Measurements from ENCODE around the gene FXYD3.

Gene FXYD3

DNA sequence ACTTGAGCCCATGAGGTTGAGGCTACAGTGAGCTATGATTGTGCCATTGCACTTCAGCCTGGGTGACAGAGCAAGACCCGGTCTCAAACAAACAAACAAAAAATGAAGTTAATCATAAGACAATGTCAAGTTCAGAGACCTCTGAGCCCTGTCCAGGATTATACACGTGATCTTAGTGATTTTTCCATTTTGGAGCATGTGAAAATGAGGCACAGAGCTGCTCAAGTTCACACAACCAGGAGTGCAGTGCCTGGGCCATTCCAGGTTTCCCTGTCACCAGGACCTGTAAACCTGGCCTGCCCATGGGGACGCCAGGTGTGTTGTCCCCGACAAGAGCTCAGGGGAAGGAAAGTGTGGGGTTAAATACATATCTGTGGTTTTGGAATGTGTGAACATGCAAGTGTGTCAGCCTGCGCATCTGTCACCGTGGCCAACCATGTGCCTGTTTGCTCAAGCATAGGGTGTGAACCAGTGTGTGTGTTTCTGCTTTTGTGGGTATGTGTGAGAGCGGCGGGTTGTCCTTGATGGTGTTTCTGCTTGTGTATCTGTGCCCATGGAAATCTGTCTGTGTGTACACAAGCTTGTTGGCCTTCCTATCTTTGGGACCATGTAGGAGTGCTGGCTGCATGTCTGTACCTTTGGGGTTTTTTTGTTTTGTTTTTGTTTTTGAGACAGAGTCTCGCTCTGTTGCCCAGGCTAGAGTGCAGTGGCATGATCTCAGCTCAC, 21.5 kb downstream of the FXYD3 start:
- Histone ChIP-seq H3K4me1 (ENCODE audit: low read length) (peaks cover 8% of the 10 kb centered on the region), H3K36me3 (replicated peaks; ENCODE audit: low read depth, low read length) (no peaks in the 10 kb centered on the region)
- TF ChIP-seq, protein P1, sequence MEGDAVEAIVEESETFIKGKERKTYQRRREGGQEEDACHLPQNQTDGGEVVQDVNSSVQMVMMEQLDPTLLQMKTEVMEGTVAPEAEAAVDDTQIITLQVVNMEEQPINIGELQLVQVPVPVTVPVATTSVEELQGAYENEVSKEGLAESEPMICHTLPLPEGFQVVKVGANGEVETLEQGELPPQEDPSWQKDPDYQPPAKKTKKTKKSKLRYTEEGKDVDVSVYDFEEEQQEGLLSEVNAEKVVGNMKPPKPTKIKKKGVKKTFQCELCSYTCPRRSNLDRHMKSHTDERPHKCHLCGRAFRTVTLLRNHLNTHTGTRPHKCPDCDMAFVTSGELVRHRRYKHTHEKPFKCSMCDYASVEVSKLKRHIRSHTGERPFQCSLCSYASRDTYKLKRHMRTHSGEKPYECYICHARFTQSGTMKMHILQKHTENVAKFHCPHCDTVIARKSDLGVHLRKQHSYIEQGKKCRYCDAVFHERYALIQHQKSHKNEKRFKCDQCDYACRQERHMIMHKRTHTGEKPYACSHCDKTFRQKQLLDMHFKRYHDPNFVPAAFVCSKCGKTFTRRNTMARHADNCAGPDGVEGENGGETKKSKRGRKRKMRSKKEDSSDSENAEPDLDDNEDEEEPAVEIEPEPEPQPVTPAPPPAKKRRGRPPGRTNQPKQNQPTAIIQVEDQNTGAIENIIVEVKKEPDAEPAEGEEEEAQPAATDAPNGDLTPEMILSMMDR (IDR thresholded peaks at IDR 0.05; ENCODE audit: low read depth, low read length) = no peak
- no peak for TF ChIP-seq EZH2phosphoT487 (IDR thresholded peaks at IDR 0.05; ENCODE audit: low read depth)

DNA sequence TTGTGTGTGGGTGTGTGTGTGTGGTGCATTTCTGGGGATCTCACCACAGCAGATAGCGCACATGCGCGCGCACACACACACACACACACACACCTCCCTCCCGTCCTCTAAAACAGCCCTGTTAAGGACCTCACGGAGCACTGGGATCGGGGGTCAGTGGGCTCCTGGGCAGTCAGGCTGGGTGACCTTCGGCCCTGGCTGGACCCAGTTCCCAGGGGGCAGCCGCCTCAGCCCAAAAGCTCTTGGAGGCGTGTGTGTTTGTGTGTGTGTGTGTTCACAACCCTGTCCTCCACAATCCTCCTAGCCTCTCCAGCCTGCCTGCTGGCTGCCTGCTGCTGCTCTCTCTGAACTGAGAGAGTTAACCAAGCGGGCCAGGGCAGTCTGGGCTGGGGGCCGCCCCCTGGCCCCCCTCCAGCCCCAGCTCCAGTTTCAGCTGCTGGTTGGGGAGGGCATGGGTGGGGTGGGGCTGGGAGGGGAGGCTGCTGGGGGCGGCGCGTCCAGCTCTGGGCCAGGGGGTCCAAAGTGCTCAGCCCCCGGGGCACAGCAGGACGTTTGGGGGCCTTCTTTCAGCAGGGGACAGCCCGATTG, 22.8 kb downstream of the FXYD3 start, which contains the start of gene FXYD1:
Gene FXYD1, plus strand, starts transcription at position 520 of the 588 bp plus-strand sequence. CDS start 1,256 bp downstream, outside the sequence.
- H3K36me3 ChIP-seq (replicated peaks; ENCODE audit: low read depth, low read length) = no peaks in the 10 kb centered on the region
- TF ChIP-seq, protein P1 (IDR thresholded peaks at IDR 0.05; ENCODE audit: low read depth, low read length) = no peak
- no peak for TF ChIP-seq EZH2phosphoT487 (IDR thresholded peaks at IDR 0.05; ENCODE audit: low read depth)
- H3K27me3 ChIP-seq (ENCODE audit: low read depth, low read length) = peaks cover 30% of the 10 kb centered on the region
- no peak within 1 kb of the TSS for H3K4me2 ChIP-seq (ENCODE audit: low read length)
- peaks cover 15% of the 10 kb centered on the region for H3K4me1 ChIP-seq (ENCODE audit: low read length)
- H3K4me3 ChIP-seq (ENCODE audit: low read length) = no peak within 1 kb of the TSS
- H3K9me3 ChIP-seq (ENCODE audit: insufficient read depth, low read length) = no peaks in the 10 kb centered on the region
- no peak within 1 kb of the TSS for H3K9ac ChIP-seq (ENCODE audit: low read length)
- H4K20me1 ChIP-seq (ENCODE audit: insufficient read depth, low read length) = no peaks in the 10 kb centered on the region
- no peaks in the 10 kb centered on the region for H3K79me2 ChIP-seq (ENCODE audit: low read length)
- no peak within 1 kb of the TSS for H3K27ac ChIP-seq (ENCODE audit: low read length)
- H2AFZ ChIP-seq (ENCODE audit: low read depth, low read length) = no peak within 1 kb of the TSS

More for the DNA sequence above, 21.5 kb downstream of the FXYD3 start:
- no peak overlapping the region for H3K27ac ChIP-seq (ENCODE audit: low read length)
- no peak overlapping the region for H3K4me3 ChIP-seq (ENCODE audit: low read length)
- H3K79me2 ChIP-seq (ENCODE audit: low read length) = no peaks in the 10 kb centered on the region
- no peaks in the 10 kb centered on the region for H3K9me3 ChIP-seq (ENCODE audit: insufficient read depth, low read length)
- peaks cover 29% of the 10 kb centered on the region for H3K27me3 ChIP-seq (ENCODE audit: low read depth, low read length)
- H4K20me1 ChIP-seq (ENCODE audit: insufficient read depth, low read length) = no peaks in the 10 kb centered on the region
- H2AFZ ChIP-seq (ENCODE audit: low read depth, low read length) = no peak overlapping the region
- H3K4me2 ChIP-seq (ENCODE audit: low read length) = no peak overlapping the region
- no peak overlapping the region for H3K9ac ChIP-seq (ENCODE audit: low read length)

DNA sequence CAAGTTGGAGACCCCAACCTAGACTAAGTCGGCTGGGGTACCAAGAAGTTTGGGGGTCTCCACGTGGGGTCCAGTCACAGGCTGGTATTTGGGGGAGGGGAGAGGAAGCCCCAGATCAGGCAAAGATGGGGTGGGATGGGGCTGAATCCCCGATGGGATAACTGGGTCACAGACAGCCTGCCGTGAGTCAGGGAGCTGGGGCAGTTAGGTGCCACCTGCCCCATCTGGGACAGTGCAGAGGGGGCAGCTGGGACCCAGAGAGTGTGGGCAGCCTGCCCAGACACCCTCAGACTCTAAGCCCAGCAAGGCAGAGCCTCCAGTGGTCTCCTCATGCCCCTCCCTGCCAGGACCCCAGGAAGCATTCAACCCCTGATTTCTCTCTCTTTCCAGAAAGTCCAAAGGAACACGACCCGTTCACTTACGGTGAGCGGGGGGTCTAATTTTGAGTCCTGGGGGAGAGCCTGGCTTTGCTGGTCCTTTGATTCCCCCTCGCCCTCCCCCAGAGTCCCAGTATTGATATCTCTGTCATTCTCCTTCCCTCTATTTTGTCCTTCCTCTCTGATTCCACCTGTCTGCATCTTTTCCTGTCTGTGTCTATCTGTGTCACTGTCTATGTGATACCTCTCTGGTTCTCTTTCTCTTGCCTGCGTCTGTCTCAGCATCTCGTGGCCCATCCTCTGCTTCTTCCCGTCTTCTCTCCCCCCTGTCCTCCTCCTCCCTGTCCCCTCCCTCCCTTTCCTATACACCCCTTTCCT, 24.8 kb downstream of the FXYD3 start:
- peak overlapping the region; percentile 59 for H3K4me3 ChIP-seq (ENCODE audit: low read length)
- H3K9ac ChIP-seq (ENCODE audit: low read length) = no peak overlapping the region
- H3K9me3 ChIP-seq (ENCODE audit: insufficient read depth, low read length) = no peaks in the 10 kb centered on the region
- H3K4me2 ChIP-seq (ENCODE audit: low read length) = peak overlapping the region; percentile 63
- H3K4me1 ChIP-seq (ENCODE audit: low read length) = peaks cover 15% of the 10 kb centered on the region
- peaks cover 43% of the 10 kb centered on the region for H3K27me3 ChIP-seq (ENCODE audit: low read depth, low read length)
- no peaks in the 10 kb centered on the region for H4K20me1 ChIP-seq (ENCODE audit: insufficient read depth, low read length)
- no peaks in the 10 kb centered on the region for H3K79me2 ChIP-seq (ENCODE audit: low read length)
- no peak overlapping the region for H3K27ac ChIP-seq (ENCODE audit: low read length)
- H3K36me3 ChIP-seq (replicated peaks; ENCODE audit: low read depth, low read length) = no peaks in the 10 kb centered on the region
- H2AFZ ChIP-seq (ENCODE audit: low read depth, low read length) = no peak overlapping the region
- TF ChIP-seq, protein P1 (IDR thresholded peaks at IDR 0.05; ENCODE audit: low read depth, low read length) = no peak
- no peak for TF ChIP-seq EZH2phosphoT487 (IDR thresholded peaks at IDR 0.05; ENCODE audit: low read depth)

Measured in OCI-LY3 (cell line).